Body of pancreas (tissue), 4 donors: ENCODE data around the gene TIMM13. TPM values are rescaled to one million over a fixed set of nuclear protein-coding genes. Genes with fewer than 3 reads are reported as not detected.

ENCODE experiments used
- ATAC-seq: fragments of 150-250 bp; one replicate; pipeline ENCODE4 v1.9.1; 2016
- DNase-seq, 4 donors: peaks; one replicate each; pipeline ENCODE4 v3.0.0-alpha.2; 2019
- H3K27ac ChIP-seq, 4 donors: fragments of 200-600 bp; sonication (generic); 1 replicate in 3 of 4; 2 replicates in 1 of 4; pipeline versions ENCODE4 v1.5.1 to v1.6.1; 2016 to 2019; ENCODE audit warnings: mild to moderate bottlenecking in 1 of 4, mixed read lengths in 1 of 4, moderate library complexity in 1 of 4
- H3K27me3 ChIP-seq, 2 donors: fragments of 200-600 bp; sonication (generic); one replicate each; pipeline ENCODE4 v1.6.0; 2016; ENCODE audit warnings: mild to moderate bottlenecking in 1 of 2
- H3K36me3 ChIP-seq, 2 donors: fragments of 200-600 bp; sonication (generic); replicated peaks in 1 of 2; 2 replicates each; pipeline ENCODE4 v1.5.1; 2016; ENCODE audit warnings: low read depth in 2 of 2; ENCODE audit not compliant: insufficient read depth in 1 of 2
- H3K4me1 ChIP-seq: fragments of 200-600 bp; sonication (generic); one replicate; pipeline ENCODE4 v1.6.0; 2016
- H3K4me3 ChIP-seq, 2 donors: fragments of 200-600 bp; sonication (generic); 1 replicate in 1 of 2; 2 replicates in 1 of 2; pipeline ENCODE4 v1.5.1; 2016 to 2019
- H3K9me3 ChIP-seq, 3 donors: fragments of 200-600 bp; sonication (generic); 1 replicate in 2 of 3; 2 replicates in 1 of 3; pipeline ENCODE4 v1.5.1; 2016
- POLR2A ChIP-seq, 3 donors: fragments of 450-650 bp; IDR thresholded peaks; one replicate each; pipeline ENCODE4 v1.6.1; 2016; ENCODE audit warnings: antibody characterized with exemption in 3 of 3, mild to moderate bottlenecking in 2 of 3
- WGBS, 2 donors: methylation state at CpG; one replicate each; pipeline ENCODE4 v1.1.5; 2017; 5-methylcytosine and 5-hydroxymethylcytosine counted together
- intact Hi-C: fragments of 100-400 bp; cut with DNase I; formaldehyde crosslinking; loops from one replicate; pipeline ENCODE4 v1.15.1; 2023
- total RNA-seq, 2 donors: library from RNA; depleted of rRNA; stranded (reverse); fragments of >200 nt; gene quantifications; one replicate each; pipeline ENCODE4 v1.1.0, GENCODE V29; 2016
- TF ChIP-seq, protein P1 (sequence below), 7 experiments: fragments of 450-650 bp in 4 of 7; fragments of 200-600 bp in 3 of 7; sonication (generic) in 3 of 7; IDR thresholded peaks; one replicate each; pipeline ENCODE4 v1.5.1; 2016 to 2019; ENCODE audit warnings: antibody characterized with exemption in 7 of 7

The TIMM13 gene
- total RNA-seq, 2 donors from 2014 or later = 16.3 to 36.6 TPM

DNA sequence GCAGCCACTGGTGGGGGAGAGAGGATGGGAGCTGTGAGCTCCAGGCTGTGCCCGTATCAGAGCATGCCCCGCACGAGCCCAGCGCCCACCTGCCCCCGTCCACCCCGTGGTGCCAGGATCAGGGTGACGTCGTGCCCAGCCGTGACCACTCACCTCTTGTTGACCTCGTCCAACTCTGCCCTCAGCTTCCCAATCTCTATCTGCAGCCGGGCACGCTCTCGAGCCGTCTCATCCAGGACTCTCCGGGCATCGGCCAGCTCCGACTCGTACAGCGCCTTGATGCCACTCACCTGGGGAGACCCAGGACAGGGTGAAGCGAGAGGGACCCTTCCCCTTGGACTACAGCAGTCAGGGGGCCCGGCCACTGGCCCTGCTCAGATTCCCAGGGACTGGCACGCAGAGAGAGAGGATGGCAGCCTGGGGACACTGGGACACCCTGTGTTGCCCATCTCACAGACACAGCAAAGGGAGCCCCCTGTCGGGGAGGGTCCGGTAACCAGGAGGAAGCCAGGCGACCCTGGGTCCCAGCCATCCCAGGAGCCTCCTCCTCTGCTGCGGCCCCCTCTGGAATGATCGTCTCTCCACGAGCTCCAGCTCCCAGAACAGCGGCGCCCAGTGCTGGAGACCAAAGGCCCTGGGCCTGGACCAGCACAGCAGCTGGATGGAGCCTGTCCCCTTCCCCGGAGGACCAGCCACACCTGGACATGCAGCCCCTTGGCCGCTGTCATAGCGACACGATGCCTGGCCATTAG is 17.0 kb upstream of the TIMM13 start:
- H3K9me3 ChIP-seq = no peaks in the 10 kb centered on the region
- H3K27ac ChIP-seq = no peak overlapping the region
- H3K27me3 ChIP-seq = no peaks in the 10 kb centered on the region
- no peaks in the 10 kb centered on the region for H3K36me3 ChIP-seq
- ATAC-seq (no peak), DNase-seq (no peak)
- intact Hi-C loops = no loop called here
- H3K4me1 ChIP-seq = no peaks in the 10 kb centered on the region
- TF ChIP-seq POLR2A (IDR thresholded peaks at IDR 0.05) = no peak
- TF ChIP-seq, protein P1, sequence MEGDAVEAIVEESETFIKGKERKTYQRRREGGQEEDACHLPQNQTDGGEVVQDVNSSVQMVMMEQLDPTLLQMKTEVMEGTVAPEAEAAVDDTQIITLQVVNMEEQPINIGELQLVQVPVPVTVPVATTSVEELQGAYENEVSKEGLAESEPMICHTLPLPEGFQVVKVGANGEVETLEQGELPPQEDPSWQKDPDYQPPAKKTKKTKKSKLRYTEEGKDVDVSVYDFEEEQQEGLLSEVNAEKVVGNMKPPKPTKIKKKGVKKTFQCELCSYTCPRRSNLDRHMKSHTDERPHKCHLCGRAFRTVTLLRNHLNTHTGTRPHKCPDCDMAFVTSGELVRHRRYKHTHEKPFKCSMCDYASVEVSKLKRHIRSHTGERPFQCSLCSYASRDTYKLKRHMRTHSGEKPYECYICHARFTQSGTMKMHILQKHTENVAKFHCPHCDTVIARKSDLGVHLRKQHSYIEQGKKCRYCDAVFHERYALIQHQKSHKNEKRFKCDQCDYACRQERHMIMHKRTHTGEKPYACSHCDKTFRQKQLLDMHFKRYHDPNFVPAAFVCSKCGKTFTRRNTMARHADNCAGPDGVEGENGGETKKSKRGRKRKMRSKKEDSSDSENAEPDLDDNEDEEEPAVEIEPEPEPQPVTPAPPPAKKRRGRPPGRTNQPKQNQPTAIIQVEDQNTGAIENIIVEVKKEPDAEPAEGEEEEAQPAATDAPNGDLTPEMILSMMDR (IDR thresholded peaks at IDR 0.05) = no peak
- WGBS, 2 donors = 94 to 95% methylated on average over 20 to 32 of the region's 34 CpGs
- H3K4me3 ChIP-seq = no peak overlapping the region

DNA sequence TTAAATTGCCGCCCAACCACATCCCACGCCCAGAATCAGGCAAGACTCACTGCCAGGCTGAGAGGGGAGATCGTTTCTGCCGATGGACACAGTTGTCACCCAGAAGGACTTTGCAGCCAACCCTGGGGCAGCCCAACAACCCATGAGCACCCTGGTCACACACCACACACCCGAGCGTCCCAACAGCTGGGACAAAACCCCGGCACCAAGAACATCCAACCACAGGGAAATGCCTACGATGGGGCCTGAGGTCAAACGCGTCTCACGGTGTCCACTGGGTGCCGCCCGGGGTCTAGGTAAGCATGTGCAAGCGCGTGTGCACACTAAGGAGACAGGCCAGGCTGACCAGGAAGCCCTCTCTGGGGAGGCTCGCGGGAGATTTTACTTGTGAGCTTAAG is 16.4 kb upstream of the TIMM13 start:
- Histone ChIP-seq H3K27me3 (no peaks in the 10 kb centered on the region), H3K4me1 (no peaks in the 10 kb centered on the region), H3K9me3 (no peaks in the 10 kb centered on the region), H3K4me3 (no peak overlapping the region), H3K27ac (no peak overlapping the region), H3K36me3 (no peaks in the 10 kb centered on the region)
- no peak for TF ChIP-seq POLR2A (IDR thresholded peaks at IDR 0.05)
- TF ChIP-seq, protein P1 (IDR thresholded peaks at IDR 0.05) = no peak
- 89 to 100% methylated on average over 4 to 17 of the region's 17 CpGs for WGBS, 2 donors
- intact Hi-C loops = no loop called here
- ATAC-seq (no peak), DNase-seq (no peak)

DNA sequence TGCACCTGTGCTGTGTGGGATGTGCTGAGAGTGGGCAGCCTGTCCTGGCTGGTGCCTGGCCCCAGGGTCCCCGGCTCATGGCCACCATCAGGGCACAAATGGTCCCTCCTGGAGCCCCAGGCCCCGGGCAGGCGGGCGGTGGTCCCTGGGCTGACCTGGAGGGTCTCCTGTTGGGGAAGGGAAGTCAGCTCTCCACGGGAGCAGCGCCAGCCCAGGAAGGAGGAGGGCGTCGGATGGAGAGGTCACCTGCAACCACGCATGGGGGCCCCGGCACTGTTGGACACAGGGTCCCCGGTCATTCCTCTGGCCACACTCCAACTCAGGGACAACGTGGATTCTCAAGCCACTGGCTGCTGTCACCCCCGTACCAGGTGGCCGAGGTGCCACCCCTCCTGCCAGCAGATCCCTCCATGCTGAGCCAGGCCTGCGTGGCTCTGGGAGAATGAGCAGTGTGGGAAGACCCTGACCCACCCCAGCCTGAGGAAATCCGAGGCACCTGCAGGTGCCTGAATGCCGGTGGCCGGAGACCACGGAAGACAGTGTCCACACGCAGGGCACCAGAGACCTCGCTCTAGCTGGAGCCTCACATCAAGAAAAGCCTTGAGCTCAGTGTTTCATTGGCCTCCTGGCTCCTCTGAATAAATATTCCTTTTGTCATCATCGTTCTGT is 15.9 kb upstream of the TIMM13 start:
- H3K27me3 ChIP-seq = no peaks in the 10 kb centered on the region
- H3K9me3 ChIP-seq = no peaks in the 10 kb centered on the region
- no peak overlapping the region for H3K27ac ChIP-seq
- WGBS, 2 donors = 93% methylated on average over 14 of the region's 22 CpGs; no CpG with 5 or more reads in 1 of the 2 donors
- H3K4me3 ChIP-seq = no peak overlapping the region
- no peak for ATAC-seq
- H3K36me3 ChIP-seq = no peaks in the 10 kb centered on the region
- no peaks in the 10 kb centered on the region for H3K4me1 ChIP-seq
- TF ChIP-seq, protein P1 (IDR thresholded peaks at IDR 0.05) = no peak
- TF ChIP-seq POLR2A (IDR thresholded peaks at IDR 0.05) = no peak
- intact Hi-C loops = no loop called here
- DNase-seq = no peak

DNA sequence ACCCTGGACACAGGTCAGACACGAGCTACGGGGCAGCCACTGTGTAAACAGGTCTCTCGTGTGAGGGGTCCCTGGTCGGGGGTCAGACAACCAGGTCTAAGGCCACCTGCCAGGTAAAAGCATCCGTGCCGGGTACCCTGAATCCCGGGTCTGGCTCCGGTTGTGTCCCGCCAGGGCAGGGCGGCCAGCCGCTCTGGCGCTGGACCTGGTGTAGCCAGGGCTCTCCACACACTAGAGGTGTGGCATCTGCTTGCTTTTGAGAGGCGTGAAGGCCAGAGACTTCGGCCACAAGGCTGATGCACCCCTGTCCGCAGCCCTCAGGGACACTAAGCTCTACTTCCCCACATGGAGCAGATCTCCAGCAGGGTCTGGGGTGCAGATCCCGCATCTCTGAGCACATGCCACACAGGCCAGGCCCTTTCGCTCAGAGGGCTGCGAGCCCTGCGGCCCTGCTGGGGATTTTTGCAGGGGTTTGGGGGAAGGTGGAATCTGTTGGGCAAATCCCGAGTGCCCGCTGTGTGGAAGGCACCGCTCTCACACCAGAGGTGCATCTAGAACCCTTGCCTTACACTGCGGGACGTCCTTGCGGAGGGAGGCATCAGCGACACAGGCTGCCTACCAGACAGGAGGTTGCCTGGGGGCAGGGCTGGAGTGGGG is 13.8 kb upstream of the TIMM13 start:
- WGBS, 2 donors = 96 to 97% methylated on average over 7 to 25 of the region's 26 CpGs
- peaks cover 0 to 2% of the 10 kb centered on the region in 2 donors for H3K36me3 ChIP-seq
- no peaks in the 10 kb centered on the region for H3K27me3 ChIP-seq
- ATAC-seq (no peak), DNase-seq (no peak)
- no peak overlapping the region for H3K4me3 ChIP-seq
- H3K4me1 ChIP-seq = no peaks in the 10 kb centered on the region
- no peak overlapping the region for H3K27ac ChIP-seq
- H3K9me3 ChIP-seq = no peaks in the 10 kb centered on the region
- no peak for TF ChIP-seq POLR2A (IDR thresholded peaks at IDR 0.05)
- TF ChIP-seq, protein P1 (IDR thresholded peaks at IDR 0.05) = no peak
- intact Hi-C loops = no loop called here
